Uterus (tissue), 2 donors: ENCODE results near the gene RPL10A.

Source experiments
- CTCF ChIP-seq, 4 experiments: fragments of 200-600 bp in 2 of 4; fragments of 450-650 bp in 2 of 4; sonication (generic) in 2 of 4; IDR thresholded peaks; one replicate each; pipeline ENCODE4 v1.5.1; 2016 to 2019; ENCODE audit warnings: antibody characterized with exemption in 4 of 4, mild to moderate bottlenecking in 2 of 4, moderate library complexity in 1 of 4
- POLR2A ChIP-seq, 2 donors: fragments of 450-650 bp; IDR thresholded peaks; one replicate each; pipeline ENCODE4 v1.6.1; 2016; ENCODE audit warnings: antibody characterized with exemption in 2 of 2, mild to moderate bottlenecking in 1 of 2, moderate library complexity in 1 of 2

- TF ChIP-seq CTCF (IDR thresholded peaks at IDR 0.05): no peak
- peak in 1 of 2 donors; percentile 8 for TF ChIP-seq POLR2A (IDR thresholded peaks at IDR 0.05)
These were observed 17.2 kb downstream of the RPL10A start for GRCh38 chr6:35485402-35485877.
